IMR-90 (cell line): ENCODE measurements around the gene EGFR. TPM values are rescaled to one million over a fixed set of nuclear protein-coding genes. Genes with fewer than 3 reads are reported as not detected.

Source experiments
- ATAC-seq: fragments of 200-7000 bp; cut with Tn5 transposase; 2 replicates; pipeline ENCODE4 v1.9.1; 2020; ENCODE audit warnings: low read depth, mild to moderate bottlenecking, moderate library complexity
- BruUV-seq: library from RNA; stranded (reverse); fragments of 400-500 nt; replicated peaks from 2 replicates; lab custom pipeline; 2021; lab: Mats Ljungman, UMichigan
- CTCF ChIA-PET: fragments of 300-600 bp; formaldehyde crosslinking; extraction: SDS; loops from one replicate; lab custom pipeline; 2021; ENCODE audit warnings: antibody characterized with exemption; lab: Yijun Ruan, JAX
- POLR2A ChIA-PET: fragments of 300-600 bp; sonication (Branson Sonifier 250); formaldehyde crosslinking; loops from one replicate; lab custom pipeline; 2022; ENCODE audit warnings: antibody characterized with exemption; ENCODE audit not compliant: unreplicated experiment; lab: Charles Lee
- DNase-seq: peaks from one replicate; pipeline ENCODE4 v3.0.0; 2013
- H2AFZ ChIP-seq: replicated peaks from 2 replicates; pipeline ENCODE3; 2013; ENCODE audit warnings: low read length, mild to moderate bottlenecking; ENCODE audit not compliant: poor library complexity
- H2AK5ac ChIP-seq: 2 replicates; pipeline ENCODE4 v1.6.1; 2013; ENCODE audit warnings: low read depth, low read length, inconsistent platforms
- H2AK9ac ChIP-seq: replicated peaks from 2 replicates; pipeline ENCODE3; 2013; ENCODE audit warnings: mild to moderate bottlenecking, low read depth, low read length, moderate library complexity; ENCODE audit not compliant: poor library complexity
- H2BK120ac ChIP-seq: 2 replicates; pipeline ENCODE4 v1.6.1; 2013; ENCODE audit warnings: low read depth, low read length, inconsistent platforms
- H2BK15ac ChIP-seq: 3 replicates; pipeline ENCODE4 v1.6.1; 2013; ENCODE audit warnings: low read depth, low read length, inconsistent platforms
- H2BK20ac ChIP-seq: 2 replicates; pipeline ENCODE4 v1.6.1; 2013; ENCODE audit warnings: low read depth, mild to moderate bottlenecking, inconsistent platforms, low read length, moderate library complexity
- H2BK5ac ChIP-seq: 2 replicates; pipeline ENCODE4 v1.6.1; 2013; ENCODE audit warnings: mild to moderate bottlenecking, low read depth, low read length, inconsistent platforms; ENCODE audit not compliant: poor library complexity, severe bottlenecking
- H3K14ac ChIP-seq: replicated peaks from 2 replicates; pipeline ENCODE4 v1.6.1; 2013; ENCODE audit warnings: low read depth, low read length, inconsistent platforms
- H3K18ac ChIP-seq: 2 replicates; pipeline ENCODE4 v1.6.1; 2013; ENCODE audit warnings: low read depth, low read length, control low read depth
- H3K23ac ChIP-seq: 2 replicates; pipeline ENCODE4 v1.6.1; 2013; ENCODE audit warnings: low read depth, low read length, inconsistent platforms
- H3K27ac ChIP-seq: 2 replicates; pipeline ENCODE4 v1.5.1; 2013; ENCODE audit warnings: mild to moderate bottlenecking, control low read depth, low read length; ENCODE audit not compliant: insufficient read depth
- H3K27me3 ChIP-seq: 2 replicates; pipeline ENCODE4 v1.6.1; 2013; ENCODE audit warnings: low read length; ENCODE audit not compliant: control insufficient read depth, insufficient read depth
- H3K36me3 ChIP-seq: 2 replicates; pipeline ENCODE4 v1.6.1; 2013; ENCODE audit warnings: low read length, mixed read lengths; ENCODE audit not compliant: control insufficient read depth, insufficient read depth
- H3K4ac ChIP-seq: 2 replicates; pipeline ENCODE4 v1.6.1; 2013; ENCODE audit warnings: low read depth, low read length, inconsistent platforms
- H3K4me1 ChIP-seq: 2 replicates; pipeline ENCODE4 v1.6.1; 2013; ENCODE audit warnings: low read length, mixed read lengths; ENCODE audit not compliant: control insufficient read depth, insufficient read depth
- H3K4me2 ChIP-seq: 2 replicates; pipeline ENCODE4 v1.6.1; 2013; ENCODE audit warnings: low read depth, mild to moderate bottlenecking, control low read depth, low read length, moderate library complexity
- H3K4me3 ChIP-seq: 2 replicates; pipeline ENCODE4 v1.5.1; 2013; ENCODE audit warnings: low read depth, mild to moderate bottlenecking, control low read depth, low read length, moderate library complexity; ENCODE audit not compliant: insufficient read depth
- H3K56ac ChIP-seq: 2 replicates; pipeline ENCODE4 v1.6.1; 2013; ENCODE audit warnings: low read length, inconsistent platforms; ENCODE audit not compliant: insufficient read depth; ENCODE audit errors: extremely low read depth
- H3K79me1 ChIP-seq, 2 experiments: 2 replicates each; pipeline ENCODE4 v1.6.1; 2013; ENCODE audit warnings: low read length in 2 of 2, inconsistent platforms in 1 of 2, low read depth in 1 of 2
- H3K9ac ChIP-seq: 2 replicates; pipeline ENCODE4 v1.6.1; 2013; ENCODE audit warnings: low read depth, low read length, control low read depth
- H3K9me1 ChIP-seq: 2 replicates; pipeline ENCODE4 v1.6.1; 2013; ENCODE audit warnings: low read length, inconsistent platforms; ENCODE audit not compliant: insufficient read depth
- H3K9me3 ChIP-seq: 2 replicates; pipeline ENCODE4 v1.6.1; 2013; ENCODE audit warnings: low read length; ENCODE audit not compliant: control insufficient read depth, insufficient read depth
- H4K20me1 ChIP-seq: 2 replicates; pipeline ENCODE4 v1.6.1; 2013; ENCODE audit warnings: low read length, inconsistent platforms; ENCODE audit not compliant: insufficient read depth
- H4K5ac ChIP-seq: 2 replicates; pipeline ENCODE4 v1.6.1; 2013; ENCODE audit warnings: mild to moderate bottlenecking, low read depth, low read length, control low read depth
- H4K8ac ChIP-seq, 2 experiments: 2 replicates each; pipeline ENCODE4 v1.6.1; 2013; ENCODE audit warnings: low read depth in 2 of 2, low read length in 2 of 2, control low read depth in 1 of 2, inconsistent platforms in 1 of 2
- H4K91ac ChIP-seq: 2 replicates; pipeline ENCODE4 v1.6.1; 2013; ENCODE audit warnings: low read depth, low read length, inconsistent platforms; ENCODE audit not compliant: insufficient read depth
- BHLHE40 ChIP-seq: fragments of 150-350 bp; IDR thresholded peaks from 2 replicates; pipeline ENCODE4 v1.6.1; 2016; ENCODE audit warnings: mild to moderate bottlenecking, low read depth, low read length
- CEBPB ChIP-seq: IDR thresholded peaks from 2 replicates; pipeline ENCODE4 v1.6.1; 2012; ENCODE audit warnings: low read depth, low read length, improper control_type of control experiment
- CHD1 ChIP-seq: IDR thresholded peaks from 2 replicates; pipeline ENCODE4 v1.6.1; 2012; ENCODE audit warnings: low read depth, low read length, improper control_type of control experiment
- CTCF ChIP-seq: conservative IDR thresholded peaks from 2 replicates; pipeline ENCODE4 v1.5.1; 2012; ENCODE audit warnings: mild to moderate bottlenecking, low read depth, low read length, improper control_type of control experiment
- ELK1 ChIP-seq: fragments of 150-350 bp; IDR thresholded peaks from 2 replicates; pipeline ENCODE4 v1.6.1; 2016; ENCODE audit warnings: low read depth, mild to moderate bottlenecking, low read length, moderate library complexity, borderline replicate concordance
- FOS ChIP-seq: fragments of 150-350 bp; IDR thresholded peaks from 2 replicates; pipeline ENCODE4 v1.6.1; 2016; ENCODE audit warnings: low read depth, low read length
- MAFK ChIP-seq: IDR thresholded peaks from 2 replicates; pipeline ENCODE4 v1.6.1; 2012; ENCODE audit warnings: low read depth, low read length, improper control_type of control experiment
- MAZ ChIP-seq: IDR thresholded peaks from 2 replicates; pipeline ENCODE4 v1.6.1; 2012; ENCODE audit warnings: low read depth, mild to moderate bottlenecking, low read length, improper control_type of control experiment, moderate library complexity, borderline replicate concordance
- MXI1 ChIP-seq: IDR thresholded peaks from 2 replicates; pipeline ENCODE4 v1.6.1; 2012; ENCODE audit warnings: low read depth, mild to moderate bottlenecking, low read length, moderate library complexity, borderline replicate concordance
- NFE2L2 ChIP-seq: fragments of 150-350 bp; IDR thresholded peaks from 2 replicates; pipeline ENCODE4 v1.6.1; 2016; ENCODE audit warnings: low read depth, mild to moderate bottlenecking, low read length
- POLR2A ChIP-seq: IDR thresholded peaks from 2 replicates; pipeline ENCODE4 v1.6.1; 2012; ENCODE audit warnings: mild to moderate bottlenecking, low read depth, low read length
- RAD21 ChIP-seq: IDR thresholded peaks from 2 replicates; pipeline ENCODE4 v1.6.1; 2012; ENCODE audit warnings: low read length, improper control_type of control experiment
- RCOR1 ChIP-seq: IDR thresholded peaks from 2 replicates; pipeline ENCODE4 v1.6.1; 2012; ENCODE audit warnings: mild to moderate bottlenecking, low read length, improper control_type of control experiment; ENCODE audit not compliant: insufficient replicate concordance
- SMC3 ChIP-seq: fragments of 150-350 bp; IDR thresholded peaks from 2 replicates; pipeline ENCODE4 v1.6.1; 2016; ENCODE audit warnings: low read depth, mild to moderate bottlenecking, antibody characterized with exemption, low read length, moderate library complexity
- USF2 ChIP-seq: fragments of 150-350 bp; IDR thresholded peaks from 2 replicates; pipeline ENCODE4 v1.6.1; 2017; ENCODE audit warnings: mild to moderate bottlenecking, antibody characterized with exemption, low read length, low read depth
- WGBS, 2 experiments: methylation state at CpG; one replicate each; pipeline versions ENCODE4 v1.1.5 to v1.1.7; 2013; ENCODE audit warnings: missing lambda C conversion rate in 2 of 2; ENCODE audit not compliant: insufficient read length in 1 of 2; ENCODE audit errors: extremely low coverage in 2 of 2; 5-methylcytosine and 5-hydroxymethylcytosine counted together
- dilution Hi-C: fragments of 300-500 bp; cut with HindIII; formaldehyde crosslinking; loops from one replicate; pipeline ENCODE4 v1.14.3; 2018; ENCODE audit warnings: low sequenced_read_pairs; ENCODE audit not compliant: unreplicated experiment
- in situ Hi-C: fragments of 300-500 bp; cut with MboI; formaldehyde crosslinking; loops from 3 replicates; pipeline ENCODE4 v1.14.3; 2019; ENCODE audit warnings: low sequenced_read_pairs, inconsistent platforms, mixed read lengths
- intact Hi-C: fragments of 100-400 bp; cut with micrococcal nuclease; formaldehyde crosslinking; loops from 2 replicates; pipeline ENCODE4 v1.10.0; 2022
- polyA plus RNA-seq, 3 experiments: library from polyadenylated mRNA; depleted of rRNA; stranded (reverse); fragments of >200 nt; gene quantifications; 2 replicates each; pipeline ENCODE4 v1.2.3, GENCODE V29; 2012; ENCODE audit warnings: low replicate concordance in 1 of 3
- total RNA-seq: library from RNA; depleted of rRNA; stranded (reverse); fragments of >200 nt; gene quantifications from 2 replicates; pipeline ENCODE4 v1.2.3, GENCODE V29; 2012

EGFR gene
- total and polyA plus RNA-seq, 2 of the 4 experiments (the other 2 are of a cell fraction), result 36.9 to 60.4 TPM

- no peak overlapping the region for H3K56ac ChIP-seq
- H3K9me3 ChIP-seq, result no peaks in the 10 kb centered on the region
- no peak overlapping the region for H2BK20ac ChIP-seq
- ChIA-PET CTCF (no interaction called here), POLR2A (no interaction called here)
- dilution Hi-C loops, result no loop called here
- H3K27ac ChIP-seq, result no peak overlapping the region
- H3K14ac ChIP-seq, result no peak overlapping the region
- no peaks in the 10 kb centered on the region for H3K36me3 ChIP-seq
- H3K4me1 ChIP-seq, result no peaks in the 10 kb centered on the region
- ATAC-seq (no peak), DNase-seq (no peak)
- no peak overlapping the region for H2BK5ac ChIP-seq
- H3K9ac ChIP-seq, result no peak overlapping the region
- no peak overlapping the region for H3K23ac ChIP-seq
- H3K27me3 ChIP-seq, result peaks cover 3% of the 10 kb centered on the region; the same call in 1 of the 2 replicates
- no peak overlapping the region for H2BK120ac ChIP-seq
- no peaks in the 10 kb centered on the region for H3K79me1 ChIP-seq
- WGBS, 2 experiments, result 87% methylated on average over 6 of the region's 9 CpGs; no CpG with 5 or more reads in 1 of the 2 experiments
- H2AFZ ChIP-seq, result no peak overlapping the region
- H3K4ac ChIP-seq, result no peak overlapping the region
- H2AK9ac ChIP-seq, result no peak overlapping the region
- no TSS peak for BruUV-seq
- H2BK15ac ChIP-seq, result no peak overlapping the region
- no peak overlapping the region for H3K18ac ChIP-seq
- H4K91ac ChIP-seq, result no peak overlapping the region
- H3K4me3 ChIP-seq, result no peak overlapping the region
- no peak overlapping the region for H4K8ac ChIP-seq
- no peak overlapping the region for H3K4me2 ChIP-seq
- TF ChIP-seq USF2 (no peak), RCOR1 (no peak), MXI1 (no peak), MAZ (no peak), POLR2A (no peak), CTCF (no peak), SMC3 (no peak), CEBPB (no peak), FOS (no peak), CHD1 (no peak), BHLHE40 (no peak), MAFK (no peak), NFE2L2 (no peak), ELK1 (no peak), RAD21 (no peak)
- in situ Hi-C loops, result no loop called here
- no peak overlapping the region for H4K5ac ChIP-seq
- H2AK5ac ChIP-seq, result no peak overlapping the region
- no peaks in the 10 kb centered on the region for H4K20me1 ChIP-seq
- no peaks in the 10 kb centered on the region for H3K9me1 ChIP-seq
- intact Hi-C loops, result no loop called here
Measured at GRCh38 chr7:55223023-55223422, 204.2 kb downstream of the EGFR start.
